Effector CD4-positive, alpha-beta T cell (primary cell): Measurements from ENCODE around the gene SLC39A11.
"Not testable (repeated sequence)": the region's sequence is repeated elsewhere in the genome, so short reads cannot be mapped to it uniquely, and the experiment has no call there.

Source experiments
- DNase-seq: peaks from one replicate; pipeline ENCODE4 v3.0.0-alpha.2; 2020

Gene SLC39A11

DNA sequence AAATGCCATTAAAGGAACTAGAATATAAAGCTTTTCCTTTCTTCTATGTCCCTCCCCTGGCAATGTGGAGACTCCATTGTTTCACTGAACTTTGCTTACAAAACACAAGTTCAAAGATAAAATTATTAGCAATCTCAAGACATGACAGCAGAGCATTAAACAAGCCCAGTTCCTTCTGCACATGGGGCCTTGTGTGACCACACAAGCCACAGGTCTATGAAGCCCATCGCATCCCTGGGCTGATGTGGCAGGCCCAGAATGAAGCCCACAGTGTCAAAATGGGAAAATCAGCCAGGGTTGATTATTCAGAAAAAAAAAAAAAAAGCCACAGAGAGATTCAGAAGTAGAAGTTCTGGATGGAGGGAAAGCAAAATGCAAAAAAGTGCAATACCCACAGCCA is 12.9 kb upstream of the SLC39A11 start:
- no peak for DNase-seq

DNA sequence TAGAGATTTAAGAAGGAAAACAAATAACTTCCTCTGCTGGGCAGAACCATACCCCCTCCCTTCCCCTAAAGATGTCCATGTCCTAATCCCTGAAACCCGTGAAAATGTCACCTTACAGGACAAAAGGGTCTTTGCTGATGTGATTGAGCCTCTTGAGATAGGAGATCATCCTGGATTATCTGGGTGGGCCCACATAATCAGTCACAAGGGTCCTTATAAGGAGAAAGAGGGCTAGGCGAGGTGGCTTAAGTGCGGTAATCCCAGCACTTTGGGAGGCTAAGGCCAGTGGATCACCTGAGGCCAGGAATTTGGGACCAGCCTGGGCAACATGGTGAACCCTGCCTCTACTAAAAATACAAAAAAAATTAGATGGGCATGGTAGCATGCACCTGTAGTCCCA is 12.0 kb upstream of the SLC39A11 start:
- no peak for DNase-seq

DNA sequence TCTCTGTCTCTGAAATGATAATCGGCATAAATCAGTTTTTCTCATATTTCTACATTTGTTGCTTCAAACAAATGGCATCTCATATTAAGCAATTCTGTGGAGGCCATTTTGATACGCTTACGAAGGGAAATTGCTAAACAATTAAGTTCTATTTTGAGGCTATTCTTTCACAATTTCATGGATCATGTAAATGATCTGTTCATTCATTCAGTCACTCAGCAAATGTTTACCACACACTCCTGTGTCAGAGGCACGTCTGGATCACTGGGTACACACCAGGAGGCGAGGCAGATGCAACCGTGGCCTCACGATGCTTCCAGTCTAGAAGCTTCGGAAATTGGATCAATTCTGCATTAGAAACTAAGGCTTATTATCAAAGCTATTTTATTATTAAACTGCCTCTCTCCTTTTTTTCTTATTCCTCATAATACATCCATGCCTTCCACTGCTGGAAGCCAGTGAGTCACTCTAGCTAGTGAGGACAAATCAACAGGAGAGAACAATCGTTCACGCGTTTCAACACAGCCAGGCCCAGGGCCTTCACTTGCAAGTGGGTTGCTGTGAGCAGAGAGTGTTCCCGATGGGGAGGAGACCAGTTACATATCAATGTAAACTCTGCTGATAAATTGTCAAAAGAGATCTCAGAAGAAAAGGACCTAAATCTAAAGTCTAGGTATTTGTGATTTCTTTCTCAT is 11.3 kb upstream of the SLC39A11 start:
- DNase-seq, result no peak

DNA sequence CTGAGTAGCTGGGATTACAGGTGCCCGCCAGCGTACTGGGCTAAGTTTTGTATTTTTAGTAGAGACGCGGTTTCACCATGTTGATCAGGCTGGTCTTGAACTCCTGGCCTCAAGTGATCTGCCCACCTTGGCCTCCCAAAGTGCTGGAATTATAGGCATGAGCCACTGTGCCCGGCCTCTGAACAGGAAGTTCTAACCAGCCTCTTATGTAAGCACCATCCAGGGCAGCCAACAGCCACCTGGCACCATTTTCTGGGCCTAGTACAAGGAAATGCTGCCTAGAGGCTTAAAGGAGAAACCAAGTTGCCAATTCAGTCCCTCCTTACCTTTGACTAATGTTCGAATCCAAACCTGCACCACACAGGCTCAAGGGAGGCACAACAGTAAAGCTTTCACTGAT is 8.5 kb upstream of the SLC39A11 start:
- DNase-seq, result no peak

DNA sequence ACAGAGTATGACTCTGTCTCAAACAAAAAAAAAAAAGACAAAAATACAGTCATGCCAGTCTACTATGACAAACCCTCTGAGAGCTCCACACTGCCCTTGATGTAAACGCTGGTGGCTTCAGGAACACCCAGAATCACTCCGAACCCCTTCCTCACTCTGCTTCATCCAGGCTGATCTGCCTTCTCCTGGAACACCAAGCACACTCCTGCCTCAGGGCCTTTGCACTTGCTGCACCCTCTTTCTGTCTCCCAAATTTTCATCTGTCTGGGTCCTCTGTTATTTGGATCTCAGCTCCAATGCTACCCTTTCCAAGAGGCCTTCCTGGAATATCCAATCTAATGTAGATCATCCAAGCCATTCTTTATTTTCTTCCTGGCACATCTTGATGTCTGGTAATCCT is 7.9 kb upstream of the SLC39A11 start:
- DNase-seq, result no peak

DNA sequence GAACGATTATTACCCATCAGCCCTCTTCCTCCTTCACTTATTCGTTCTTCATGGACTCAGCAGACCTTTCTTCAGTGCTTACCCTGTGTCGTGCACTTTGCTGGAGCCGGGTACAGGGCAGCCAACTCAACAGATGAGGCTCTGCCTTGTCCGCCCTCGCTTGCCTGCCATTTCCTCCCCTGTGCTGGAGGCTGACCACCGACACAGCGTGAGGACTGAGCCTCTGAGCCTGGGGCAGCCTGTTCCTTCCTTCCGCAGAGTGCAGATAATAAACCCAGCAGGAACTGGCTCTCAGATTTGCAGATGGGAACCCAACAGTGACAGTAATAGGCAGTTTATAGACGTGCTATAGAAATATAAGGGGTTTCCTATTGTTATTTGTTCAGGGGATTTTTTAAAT is 7.0 kb upstream of the SLC39A11 start:
- no peak for DNase-seq

DNA sequence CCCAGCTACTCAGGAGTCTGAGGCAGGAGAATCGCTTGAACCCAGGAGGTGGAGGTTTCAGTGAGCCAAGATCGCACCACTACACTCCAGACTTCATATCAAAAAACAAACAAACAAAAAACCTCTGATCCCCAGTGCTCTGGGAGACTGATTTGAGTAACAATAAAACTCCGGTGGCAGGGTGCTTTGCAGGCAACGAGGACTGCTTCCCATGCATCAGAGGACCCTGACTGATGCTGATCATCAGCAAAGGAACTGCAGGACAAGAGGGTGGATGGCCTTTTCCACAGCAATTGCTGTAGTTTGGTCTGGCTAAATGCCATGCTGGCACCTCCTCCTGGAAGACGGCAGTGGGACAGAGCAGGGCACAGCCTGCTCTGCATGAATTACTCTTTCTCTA is 6.4 kb upstream of the SLC39A11 start:
- DNase-seq, result no peak

DNA sequence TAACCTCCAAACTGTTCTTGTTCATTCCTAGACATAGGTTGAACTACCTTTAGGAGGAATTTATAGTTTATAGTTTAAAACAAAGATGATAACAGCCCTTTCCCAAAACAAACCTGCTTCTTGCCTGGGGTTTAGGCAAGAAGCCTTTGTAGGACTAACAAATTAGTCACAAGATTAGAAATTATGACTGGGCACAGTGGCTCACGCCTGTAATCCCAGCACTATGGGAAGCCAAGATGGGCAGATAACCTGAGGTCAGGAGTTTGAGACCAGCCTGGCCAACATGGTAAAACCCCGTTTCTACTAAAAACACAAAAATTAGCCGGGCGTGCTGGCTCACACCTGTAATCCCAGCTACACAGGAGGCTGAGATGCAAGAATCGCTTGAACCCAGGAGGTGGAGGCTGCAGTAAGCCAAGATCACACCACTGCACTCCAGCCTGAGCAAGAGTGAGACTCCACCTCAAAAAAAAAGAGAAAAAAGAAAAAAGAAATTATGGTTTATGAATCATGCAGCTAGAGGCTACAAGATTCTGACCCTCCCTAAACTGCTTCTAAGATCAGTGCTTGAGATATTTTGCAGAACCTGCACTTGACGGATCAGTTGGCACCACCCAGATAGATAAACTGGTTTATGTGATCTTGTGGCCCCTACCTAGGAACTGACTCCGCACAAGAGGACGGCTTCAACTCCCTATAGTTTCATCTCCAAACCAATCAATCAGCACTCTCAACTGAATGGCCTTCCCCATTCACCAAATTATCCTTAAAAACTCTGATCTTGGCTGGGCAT is 5.7 kb upstream of the SLC39A11 start:
- DNase-seq, result not testable (repeated sequence)

DNA sequence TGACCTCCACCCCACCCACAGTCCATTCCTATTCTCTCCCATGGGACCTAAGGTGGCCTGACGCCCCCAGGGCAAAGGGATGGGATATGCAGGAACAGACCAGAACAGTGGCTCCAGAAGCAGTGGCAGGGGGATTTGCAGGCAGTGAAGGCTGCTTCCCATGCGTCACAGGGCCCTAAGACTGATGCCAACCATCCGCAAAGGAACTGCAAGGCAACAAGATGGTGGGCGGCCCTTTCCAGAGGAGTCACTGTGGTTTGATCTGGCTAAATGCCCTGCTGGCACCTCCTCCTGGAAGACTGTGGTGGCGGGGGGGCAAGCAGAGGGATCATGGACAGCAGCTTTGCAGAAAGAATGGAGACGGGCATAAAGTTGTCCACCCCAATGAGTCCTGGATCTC is 4.4 kb upstream of the SLC39A11 start:
- DNase-seq, result no peak

DNA sequence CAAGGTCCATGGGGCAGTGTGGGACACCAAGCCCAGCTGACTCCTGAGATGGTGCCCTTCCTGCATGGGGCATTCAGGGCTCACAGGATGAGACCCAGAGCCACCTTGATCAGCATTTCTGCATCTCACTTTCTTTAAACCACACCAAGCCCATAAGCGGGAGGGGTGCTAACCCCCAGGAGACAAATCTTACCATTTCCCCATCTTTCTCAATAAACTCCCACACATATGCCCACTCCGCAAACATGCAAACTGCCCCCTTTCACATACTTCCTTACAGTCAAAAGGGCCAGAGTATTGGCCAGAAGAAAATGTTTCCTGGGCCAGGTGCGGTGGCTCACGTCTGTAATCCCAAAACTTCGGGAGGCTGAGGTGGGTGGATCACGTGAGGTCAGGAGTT is 3.7 kb upstream of the SLC39A11 start:
- DNase-seq, result no peak

DNA sequence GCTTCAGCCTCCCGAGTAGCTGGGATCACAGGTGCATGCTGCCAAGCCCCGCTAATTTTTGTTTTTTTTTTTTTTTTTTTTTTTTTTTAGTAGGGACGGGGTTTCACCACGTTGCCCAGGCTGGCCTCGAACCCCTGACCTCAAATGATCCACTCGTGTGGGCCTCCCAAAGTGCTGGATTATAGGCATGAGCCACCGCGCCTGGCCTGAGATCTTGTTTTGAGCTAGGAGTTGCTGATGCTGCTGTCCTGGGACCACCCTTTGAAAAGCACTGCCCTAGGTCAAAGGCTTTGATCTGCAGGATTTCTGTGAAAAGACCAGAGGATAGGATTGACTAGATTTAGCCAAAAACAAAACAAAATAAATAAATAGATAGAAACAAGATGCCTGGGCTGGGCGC is 798 bp upstream of the SLC39A11 start:
- DNase-seq, result no peak

DNA sequence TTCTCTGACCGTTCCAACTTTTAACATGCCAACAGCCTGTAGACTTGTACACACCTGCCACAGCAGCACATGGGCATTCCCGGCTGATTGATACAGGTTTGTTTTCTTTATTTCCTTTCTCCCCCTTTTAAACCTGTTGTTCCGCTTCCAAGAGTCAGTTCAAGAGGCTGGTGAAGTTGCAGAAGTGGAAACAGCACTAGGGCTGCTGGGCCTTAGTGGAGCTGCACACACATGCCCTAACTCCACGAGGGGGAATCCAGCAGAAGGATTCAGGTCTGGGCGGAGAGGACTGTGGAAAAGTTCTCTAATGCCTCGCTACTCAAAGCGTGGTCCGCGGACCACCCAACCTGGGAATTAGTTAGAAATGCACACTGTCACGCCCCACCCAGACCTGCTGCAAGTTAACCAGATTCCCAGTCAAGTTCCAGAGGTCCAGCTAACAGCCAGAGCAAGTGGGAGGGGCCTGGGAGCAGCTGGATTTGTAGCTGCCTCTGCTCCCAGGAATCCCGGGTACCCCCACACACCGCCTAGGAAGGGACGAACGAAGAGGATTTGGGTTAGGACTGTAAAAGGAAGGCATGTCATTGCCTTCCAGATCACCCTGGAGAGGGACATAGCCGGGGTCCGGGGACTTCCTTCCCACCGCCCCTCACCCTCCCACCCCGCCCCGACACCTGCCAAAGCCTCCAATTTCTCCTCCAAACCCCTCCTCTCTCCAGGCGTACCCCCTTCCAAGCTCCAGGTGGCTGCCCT is 542 bp downstream of the SLC39A11 start:
- DNase-seq, result no peak

DNA sequence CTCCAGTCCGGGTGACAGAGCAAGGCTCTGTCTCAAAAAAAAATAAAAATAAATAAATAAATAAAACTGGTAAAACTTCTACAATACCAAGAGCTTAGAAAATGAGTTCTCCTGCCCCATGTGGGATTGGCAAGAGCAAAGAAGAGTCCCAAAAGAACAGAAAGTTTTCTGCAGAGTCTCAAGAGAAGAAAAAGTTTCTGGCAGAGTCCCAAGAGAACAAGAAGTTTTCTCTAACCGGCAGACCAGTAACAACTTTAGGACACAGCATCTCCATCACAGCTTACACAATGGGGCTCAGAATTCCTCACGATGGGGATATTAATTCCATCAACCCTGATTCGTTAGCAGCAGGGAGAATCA is 1.1 kb downstream of the SLC39A11 start:
- DNase-seq, result no peak

DNA sequence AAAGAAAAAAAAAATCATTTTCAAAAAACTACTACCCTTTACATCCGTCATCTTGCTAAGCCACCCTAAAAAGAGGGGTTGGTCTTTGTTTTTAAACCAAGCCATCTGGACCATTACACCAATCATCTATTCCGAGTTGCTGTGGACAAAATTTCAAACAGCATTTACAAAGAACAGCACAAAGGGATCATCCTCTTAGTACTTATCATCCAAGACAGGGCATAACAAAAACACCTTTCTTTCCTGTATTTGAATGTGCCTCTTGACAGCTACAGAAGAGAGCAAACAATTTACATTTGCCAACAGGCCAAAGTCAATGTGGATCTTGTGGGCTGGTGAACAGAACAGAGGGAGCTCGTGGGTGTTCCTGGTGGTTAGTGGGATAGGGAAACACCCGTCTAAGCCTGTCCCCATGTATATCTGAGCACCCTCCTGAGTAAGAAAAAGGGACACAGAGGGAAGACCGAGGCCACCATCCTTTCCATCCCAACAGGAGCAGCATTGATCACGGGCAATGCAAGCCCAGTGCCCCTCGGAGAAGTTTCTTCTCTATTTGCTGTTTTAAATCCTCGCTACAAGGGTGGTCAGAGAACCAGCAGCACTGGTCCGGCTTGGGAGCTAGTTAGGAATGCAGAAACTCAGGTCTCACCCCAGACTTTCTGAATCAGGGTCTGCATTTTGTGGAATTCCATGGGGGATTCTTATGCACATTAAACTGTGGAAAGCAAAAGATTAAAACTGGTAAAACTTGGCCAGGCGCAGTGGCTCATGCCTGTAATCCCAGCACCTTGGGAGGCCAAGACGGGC is 1.9 kb downstream of the SLC39A11 start:
- no peak for DNase-seq

DNA sequence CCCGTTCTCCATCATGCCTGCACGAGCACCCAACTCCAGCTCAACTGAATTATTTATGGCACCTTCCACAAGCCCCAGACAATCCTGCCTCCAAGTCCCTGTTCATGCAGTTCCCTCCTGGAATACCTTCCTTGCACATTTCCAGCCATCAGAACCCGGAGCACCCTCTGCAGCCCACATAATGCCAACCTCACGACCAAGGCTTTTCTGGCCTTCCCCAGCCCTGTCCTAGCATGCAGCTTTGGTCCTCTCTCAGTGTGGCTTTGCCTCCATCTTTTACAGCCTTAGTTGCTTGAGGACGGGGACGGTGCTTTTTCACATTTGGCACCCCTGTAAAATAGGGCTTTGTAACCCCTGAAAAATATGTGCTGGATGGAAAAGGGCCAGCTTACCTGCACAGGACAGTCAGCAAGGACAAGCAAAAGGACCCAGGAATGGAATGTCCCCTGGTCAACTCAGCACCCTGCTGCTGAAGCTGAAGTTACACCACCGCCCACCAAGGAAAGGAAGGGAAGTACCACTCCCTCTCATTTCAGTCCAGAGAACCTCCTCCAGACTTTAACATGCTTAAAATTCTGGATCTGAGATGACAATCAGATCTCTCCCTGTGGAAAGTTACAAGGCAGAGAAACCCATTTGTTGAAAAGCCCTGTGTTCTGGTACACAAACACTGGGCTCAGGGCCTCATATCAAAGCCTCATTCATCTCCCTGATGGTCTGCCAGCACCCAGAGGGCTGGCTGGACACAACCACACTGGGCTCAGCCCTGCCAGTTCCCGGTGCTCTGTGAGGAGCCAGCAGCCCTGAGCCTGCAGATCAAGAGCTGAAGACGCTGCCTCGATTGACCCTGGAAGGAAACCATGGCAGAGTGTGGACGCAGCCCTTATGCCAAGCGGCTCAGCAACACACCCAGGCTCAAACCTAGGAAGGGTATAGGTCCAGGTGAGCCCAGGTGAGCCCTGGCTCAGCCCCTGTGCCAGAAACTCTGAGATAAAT is 2.9 kb downstream of the SLC39A11 start:
- DNase-seq, result no peak

DNA sequence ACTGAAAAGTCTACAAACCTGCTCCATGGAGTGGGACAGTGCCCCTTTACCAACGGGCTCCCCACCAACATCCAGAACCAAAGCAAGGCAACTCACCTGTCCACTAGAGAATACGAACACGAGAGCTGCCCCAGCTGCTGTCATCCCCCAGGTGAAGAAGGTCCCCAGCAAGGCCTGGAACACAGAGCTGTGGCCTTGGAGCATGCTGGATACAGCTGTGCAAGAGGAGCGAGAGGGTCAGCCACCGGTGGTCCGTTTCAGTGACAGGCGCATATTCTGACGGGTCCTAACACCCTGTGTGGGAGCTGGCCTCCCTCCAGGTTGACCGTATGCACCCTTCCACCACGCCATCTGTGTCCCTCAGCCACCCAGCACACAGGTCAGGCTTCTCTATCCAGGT is 3.9 kb downstream of the SLC39A11 start:
- DNase-seq, result no peak

DNA sequence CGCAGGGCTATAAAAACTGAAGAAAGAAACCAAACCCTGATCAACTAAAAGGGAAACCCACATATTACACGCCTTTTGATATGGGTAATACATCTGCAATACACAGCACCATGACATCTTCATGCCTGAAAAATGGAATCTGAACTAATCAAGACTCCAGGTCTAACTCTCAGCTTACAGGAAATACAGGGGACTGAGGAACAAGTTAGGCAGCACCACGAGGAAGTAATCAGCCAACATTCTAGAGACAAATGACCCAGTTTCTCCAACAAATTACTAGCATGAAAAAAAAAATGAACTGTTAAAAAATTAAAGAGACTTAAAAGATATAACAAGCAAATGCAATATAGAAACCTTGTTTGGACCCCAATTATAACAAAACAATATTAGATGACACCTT is 9.1 kb downstream of the SLC39A11 start:
- DNase-seq, result no peak

DNA sequence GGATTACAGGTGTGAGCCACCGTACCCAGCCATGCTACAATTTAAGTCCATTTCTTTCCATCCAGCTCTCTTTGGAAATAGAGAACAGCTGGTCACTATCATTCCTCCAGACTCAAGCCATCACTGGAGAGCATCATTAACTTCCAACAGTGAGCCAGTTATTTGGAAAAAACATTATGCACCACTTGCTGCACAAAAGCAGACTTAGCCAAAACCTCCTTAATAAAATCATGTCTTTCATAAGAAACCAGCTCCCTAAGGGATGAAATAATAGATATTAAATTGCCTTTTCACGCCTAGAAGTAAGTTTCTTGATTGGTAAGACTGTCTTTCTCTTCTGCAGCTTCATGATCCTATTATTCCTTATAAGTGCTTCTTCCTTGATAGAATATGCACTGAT is 17.9 kb downstream of the SLC39A11 start:
- DNase-seq, result no peak

DNA sequence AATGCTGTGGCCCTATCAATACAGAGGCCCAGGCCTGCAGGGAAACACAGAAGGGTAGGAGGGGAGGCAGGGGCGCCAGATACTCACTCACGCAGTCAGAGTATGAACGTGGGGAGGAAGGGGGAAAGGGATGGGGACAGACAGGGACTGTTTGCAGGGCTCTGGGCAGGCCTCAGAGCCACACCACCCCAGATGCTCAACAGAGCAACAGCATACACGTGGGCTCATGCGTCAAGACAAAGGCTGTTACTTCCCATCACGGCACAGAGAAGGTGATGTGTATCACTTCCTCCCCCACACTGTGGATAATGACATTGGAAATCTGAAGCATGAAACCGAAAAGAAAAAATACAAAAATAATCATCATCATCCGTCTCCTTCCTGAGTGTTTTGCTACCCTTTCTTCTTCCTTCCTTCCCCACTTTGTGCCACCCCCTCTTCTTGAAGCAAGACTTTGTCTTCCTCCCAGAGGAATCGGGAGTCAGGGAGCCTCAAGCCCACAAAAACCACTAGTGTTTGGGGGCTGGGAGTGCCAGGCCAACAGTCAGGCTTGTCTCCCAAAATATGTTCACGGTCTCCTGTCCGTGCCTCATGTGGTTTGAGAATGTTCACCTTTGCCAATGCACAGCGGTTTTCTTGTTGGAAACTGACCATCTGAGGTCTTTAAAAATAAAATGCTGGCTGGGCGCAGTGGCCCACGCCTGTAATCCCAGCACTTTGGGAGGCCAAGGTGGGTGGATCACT is 20.1 kb downstream of the SLC39A11 start:
- no peak for DNase-seq

DNA sequence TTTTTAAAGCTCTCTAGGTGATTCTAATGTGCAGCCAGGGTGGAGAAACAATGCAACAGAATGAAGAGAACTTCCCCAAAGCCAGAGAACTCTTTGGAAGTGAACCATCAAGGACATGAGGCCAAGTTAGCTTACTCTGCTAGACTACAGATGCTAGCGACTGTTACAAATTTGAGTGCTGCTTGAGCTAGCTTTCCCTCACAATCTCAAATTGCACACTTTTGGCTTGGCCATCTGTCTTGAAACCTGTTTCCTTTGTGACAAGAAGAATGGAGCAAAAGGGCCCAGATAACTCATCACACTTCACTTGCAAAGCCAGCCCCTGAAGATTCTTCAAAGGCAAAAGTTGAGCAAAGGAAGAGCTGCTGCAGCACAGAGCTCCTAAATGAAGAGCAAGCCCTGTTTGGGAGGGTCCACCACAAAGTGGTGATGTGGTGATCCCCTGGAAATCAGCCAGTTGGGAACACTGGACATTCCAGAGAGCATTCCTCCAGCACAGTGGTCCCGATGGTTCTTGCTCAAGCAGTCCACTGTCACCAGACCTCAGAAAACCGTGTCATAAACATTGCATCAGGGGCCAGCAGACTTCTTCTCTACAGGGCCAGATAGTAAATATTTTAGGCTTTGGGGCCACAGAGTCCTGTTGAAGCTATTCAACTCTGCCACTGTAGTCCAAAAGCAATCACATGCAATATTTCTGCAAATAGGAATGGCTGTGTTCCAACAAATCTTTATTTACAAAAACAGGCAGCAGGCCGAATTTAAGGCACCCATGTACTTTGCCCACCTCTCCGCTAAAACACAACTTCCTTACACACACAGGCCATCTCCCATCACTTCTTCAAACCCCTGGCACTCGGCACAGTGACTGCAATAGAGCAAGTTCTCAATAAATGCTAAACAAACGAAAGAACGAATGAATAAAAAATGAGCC is 21.2 kb downstream of the SLC39A11 start:
- no peak for DNase-seq
